OCI-M1 (cell line): Measurements from ENCODE around the gene PCSK4.
"Not testable (repeated sequence)": the region's sequence is repeated elsewhere in the genome, so short reads cannot be mapped to it uniquely, and the experiment has no call there.

Experiments used
- DNase-seq: peaks from one replicate; lab custom pipeline; 2025; lab: John Stamatoyannopoulos, UW

PCSK4 gene

DNA sequence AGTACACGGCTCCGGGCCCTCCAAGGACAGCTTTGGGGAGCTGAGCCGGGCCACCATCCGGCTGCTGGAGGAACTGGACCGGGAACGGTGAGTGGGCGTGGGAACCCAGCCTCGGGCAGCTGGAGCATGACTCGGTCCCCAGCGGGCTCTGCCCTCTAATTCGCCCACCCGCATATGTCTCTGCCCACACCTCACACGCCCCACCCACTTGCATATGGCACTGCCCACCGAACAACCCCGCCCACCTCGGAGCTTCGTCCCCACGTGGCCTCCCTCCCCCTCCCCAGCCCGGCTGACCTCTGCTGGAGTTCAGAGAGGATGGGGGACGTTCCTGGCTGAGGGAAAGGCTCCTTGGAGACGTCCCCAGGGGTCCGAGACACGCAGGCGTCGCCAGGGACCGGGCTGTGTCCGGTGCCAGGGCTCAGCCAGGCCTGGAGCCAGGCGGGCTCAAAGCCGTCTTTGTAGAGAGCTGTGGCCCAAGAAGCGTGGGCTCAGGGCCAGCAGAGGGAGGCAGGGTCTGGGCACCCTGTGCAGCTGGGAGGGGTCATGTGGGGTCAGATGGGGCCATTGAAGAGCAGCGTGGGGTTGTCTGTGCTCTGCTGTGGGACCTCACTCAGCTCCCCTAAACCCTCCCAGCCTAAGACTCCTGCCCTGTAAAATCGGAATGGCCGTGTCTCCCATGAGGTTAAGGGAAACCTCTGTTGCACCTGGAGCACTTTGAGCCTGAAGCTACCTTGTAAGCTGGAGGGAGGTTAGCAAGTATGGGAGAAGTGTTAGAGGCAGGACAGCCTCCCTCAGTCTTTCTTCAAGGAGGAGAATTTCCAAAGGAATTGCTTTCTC lies 36.4 kb downstream of the PCSK4 start:
- DNase-seq: peak; percentile 67

DNA sequence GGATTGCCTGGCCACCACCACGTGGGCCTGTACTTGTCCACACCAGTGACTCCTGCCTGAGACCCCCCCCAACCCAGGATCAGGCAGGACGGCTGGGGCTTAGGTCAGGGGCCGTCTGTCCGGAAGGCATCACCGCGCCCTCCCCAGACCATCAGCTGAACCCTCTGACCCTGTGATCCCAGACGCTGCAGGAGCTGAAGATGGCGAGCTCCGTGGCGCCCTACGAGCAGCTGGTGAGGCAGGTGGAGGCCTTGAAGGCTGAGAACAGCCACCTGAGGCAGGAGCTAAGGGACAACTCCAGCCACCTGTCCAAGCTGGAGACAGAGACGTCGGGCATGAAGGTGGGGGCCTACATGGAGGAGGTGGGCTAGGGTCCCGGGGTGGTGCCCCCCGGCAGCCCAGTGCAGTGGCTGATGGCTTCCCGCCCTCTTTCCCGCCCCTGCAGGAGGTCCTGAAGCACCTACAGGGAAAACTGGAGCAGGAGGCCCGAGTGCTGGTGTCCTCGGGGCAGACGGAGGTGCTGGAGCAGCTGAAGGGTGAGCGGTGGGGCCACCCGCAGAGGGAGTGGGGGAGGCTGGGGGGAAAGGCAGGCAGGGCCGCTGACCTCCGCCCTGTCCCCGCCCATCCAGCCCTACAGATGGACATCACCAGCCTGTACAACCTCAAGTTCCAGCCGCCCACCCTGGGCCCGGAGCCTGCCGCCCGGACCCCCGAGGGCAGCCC lies 37.2 kb downstream of the PCSK4 start:
- DNase-seq: no peak

DNA sequence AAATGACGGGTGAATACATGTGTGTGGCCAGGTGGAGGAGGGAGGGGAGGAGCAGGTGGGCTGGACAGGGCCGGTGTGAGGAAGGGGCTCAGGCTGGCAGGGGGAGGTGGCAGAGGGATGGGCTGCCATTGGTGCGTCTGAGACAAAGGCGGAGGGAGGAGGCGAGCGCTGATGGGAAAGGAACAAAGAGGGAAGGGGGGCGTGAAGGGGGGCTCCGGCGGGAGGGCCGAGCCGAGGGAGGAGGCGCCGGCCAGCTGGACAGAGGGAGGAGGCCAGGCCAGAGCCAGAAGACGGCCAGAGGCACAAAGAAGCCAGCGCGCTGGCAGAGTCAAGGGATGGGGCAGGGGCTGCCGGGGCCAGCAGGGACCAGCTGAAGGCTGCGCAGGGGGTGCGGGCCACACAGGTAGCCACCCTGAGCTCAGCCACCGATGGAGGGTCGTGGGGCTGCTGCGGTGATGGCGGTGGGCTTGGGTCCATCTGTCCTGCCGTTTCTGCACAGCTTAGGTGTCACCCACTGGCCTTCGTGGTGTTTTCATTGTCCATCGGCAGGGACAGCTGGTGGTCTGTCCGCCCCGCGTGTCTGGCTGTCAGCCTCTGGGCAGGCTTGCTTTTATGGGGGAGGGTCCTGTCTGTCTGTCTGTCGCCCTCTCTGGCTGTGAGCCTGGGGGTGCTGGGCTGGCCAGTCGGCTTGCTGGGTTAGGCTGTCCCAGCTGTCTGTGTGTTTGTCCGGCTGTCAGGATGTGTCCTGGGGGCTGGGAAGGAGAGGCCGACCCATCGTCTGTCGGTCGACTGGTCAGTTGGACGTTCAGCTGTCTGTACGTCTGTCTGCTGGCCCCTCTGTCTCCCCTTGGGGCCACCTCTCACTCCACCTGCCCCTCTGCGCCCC lies 38.0 kb downstream of the PCSK4 start:
- no peak for DNase-seq

DNA sequence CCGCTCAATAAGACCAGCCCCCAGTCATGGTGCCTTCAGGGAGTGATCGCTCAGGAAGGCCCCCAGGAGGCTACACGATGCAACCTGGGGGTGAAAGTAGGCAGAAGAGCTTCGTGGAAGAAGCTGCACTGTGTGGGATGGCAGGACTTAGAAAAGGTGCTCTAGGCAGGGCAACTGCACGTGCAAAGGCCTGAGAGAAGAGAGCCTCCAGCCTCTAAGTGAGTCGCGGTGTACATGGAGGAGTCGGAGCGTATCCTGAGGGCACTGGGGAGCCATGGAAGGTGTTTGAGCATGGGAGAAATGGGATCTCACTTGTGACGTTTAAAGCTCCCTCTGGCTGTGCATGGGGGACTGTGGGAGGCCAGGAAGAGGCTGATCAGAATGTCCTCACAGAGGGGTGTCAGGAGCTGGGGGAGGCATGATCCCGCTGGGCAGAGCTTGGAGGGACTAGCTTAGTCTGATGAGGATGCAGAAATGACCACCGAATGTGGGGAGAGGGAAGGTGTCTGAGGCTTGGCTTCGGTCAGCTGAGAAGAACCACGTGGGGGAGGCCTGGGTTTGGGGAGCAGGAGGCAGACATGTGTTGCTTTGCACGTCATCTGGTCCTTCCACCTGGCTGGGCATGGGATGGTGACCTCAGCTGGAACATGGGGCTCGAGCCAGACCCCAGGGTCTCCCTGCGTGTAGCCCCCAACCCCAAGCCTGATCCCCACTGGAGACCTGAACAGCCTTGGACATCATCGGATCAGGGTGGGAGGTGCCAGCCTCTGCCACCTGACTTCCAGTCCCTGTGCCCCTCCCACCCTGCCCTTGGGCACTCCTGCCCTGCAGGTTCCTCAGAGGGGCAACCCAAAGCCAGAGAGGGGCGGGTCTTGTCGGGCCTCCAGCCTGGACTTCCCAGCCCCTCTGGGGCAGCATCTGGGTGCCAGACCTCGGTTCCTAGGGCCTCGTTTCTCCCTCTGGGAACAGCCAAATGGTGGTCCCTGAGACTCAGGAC lies 39.1 kb downstream of the PCSK4 start:
- DNase-seq: no peak

DNA sequence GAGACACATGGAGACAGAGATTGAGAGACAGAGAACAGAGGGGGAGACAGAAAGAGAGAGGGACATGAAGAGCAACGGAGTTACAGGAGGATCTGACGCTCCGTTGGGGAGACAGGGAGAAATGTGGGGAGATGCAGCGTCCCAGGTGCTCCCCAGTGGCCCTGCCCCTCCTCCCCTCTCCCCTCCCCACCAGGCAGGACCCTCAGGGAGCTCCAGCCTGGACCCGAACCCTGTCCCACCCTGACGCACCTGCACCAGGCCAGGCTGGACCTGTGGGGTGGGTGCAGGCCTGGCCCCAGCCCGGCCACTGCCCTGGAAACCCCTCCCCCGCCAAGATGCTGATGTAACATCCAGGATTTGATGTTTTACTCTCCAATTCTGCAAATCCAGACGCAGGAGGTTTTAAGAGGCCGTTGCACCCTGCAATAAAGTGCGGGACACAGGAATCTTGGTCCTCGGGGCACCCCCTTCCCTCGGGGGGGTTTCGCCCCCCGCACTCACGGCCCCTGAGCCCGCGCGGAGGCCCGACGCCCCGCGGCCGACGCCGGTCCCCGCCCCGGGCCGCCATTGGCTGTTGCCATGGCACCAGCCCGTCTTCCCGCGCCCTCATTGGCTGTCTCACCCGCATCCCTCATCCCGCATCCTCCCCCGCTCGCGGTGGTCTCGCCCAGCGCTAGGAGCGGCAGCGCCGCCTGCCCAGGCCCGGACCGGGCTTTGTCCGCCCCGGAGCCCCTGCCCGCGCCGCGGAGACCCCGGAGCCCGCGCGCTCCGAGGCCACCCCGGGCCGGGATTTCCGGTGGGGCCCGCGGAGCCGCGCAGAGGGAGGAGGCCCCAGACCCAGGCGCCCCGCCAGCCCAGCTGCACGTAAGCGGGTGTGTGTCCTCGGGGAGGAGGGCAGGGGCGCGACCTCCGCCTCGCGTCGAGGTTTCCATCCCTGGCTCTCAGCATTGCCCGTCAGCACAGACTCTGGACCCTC lies 40.4 kb downstream of the PCSK4 start, which contains the start of gene APC2:
APC2 (plus strand) TSS at position 655 of the 976 bp plus-strand sequence. CDS start 2,881 bp downstream, outside the sequence.
- DNase-seq: no peak

DNA sequence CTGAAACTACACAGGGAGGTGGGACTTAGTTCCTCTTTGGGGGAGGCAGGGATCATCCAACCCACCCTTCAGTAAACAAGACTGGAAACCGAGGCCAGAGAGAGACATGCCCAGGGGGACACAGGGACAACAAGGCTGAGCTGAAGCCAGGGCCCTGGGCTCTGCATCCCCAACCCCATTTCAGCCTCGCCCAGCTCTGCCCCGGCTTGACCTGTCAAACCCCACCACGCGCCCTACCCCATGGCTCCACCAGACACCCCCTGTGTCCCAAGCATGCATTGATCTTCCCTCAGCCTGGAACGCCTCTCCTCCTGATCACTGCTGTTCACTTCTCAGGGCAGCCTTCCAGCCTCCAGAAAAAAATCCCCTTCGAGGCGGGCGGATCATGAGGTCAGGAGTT lies 42.2 kb downstream of the PCSK4 start:
- no peak for DNase-seq

DNA sequence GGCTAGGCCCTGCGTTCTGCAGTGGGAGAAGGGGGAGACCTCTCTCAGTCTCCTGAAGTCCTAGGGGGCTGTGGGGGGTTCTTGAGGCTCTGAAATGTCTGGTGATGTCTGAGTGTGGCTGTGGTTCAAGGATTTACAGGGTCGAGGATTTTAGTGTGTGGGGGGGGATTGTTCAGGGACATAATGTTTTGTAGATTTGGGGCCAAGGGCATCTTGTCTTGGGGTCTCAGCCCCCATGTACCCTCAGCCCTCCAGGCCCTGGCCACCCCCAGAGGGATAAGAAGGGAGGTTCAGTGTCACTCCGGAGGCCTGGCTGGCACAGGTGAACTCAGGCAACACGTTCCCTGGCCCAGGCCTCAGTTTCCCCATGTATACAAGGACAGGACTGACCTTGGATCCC lies 42.6 kb downstream of the PCSK4 start:
- no peak for DNase-seq

DNA sequence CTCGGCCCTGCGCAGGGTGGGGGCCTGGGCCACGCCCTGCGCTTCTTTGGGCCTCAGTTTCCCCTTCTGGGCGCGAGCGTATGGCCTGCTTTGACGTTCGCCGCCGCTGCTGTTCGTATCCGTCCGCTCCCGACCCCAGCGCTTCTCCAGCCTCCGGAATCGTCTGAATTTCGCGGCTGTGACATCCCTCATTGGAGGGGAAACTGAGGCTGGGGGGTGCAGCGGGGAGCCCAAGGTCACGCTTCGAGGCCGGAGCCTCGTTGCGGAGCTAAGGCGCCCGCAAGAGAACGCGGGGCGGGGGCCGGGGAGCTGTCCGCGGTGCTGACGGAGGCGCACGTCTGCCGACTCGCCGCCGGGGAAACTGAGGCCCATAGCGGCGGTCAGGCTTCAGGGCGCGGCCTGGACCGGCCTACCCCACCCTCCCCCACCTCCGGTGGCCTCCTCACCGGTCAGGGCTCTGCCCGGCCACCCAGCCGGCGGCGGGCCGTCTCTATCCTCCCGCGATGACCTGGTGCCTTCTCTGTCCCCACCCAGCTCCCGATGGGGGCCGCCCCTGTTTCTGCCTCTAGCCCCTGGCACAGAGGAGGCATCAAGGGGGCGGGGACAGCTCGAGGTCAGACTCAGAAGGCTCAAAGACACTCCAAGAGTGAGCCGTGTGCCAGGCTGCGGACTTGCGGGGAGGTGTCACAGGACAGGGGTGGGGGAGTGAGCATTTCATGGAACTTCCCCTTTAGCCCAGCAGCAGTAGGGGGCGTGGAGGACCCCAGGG lies 43.3 kb downstream of the PCSK4 start:
- DNase-seq: peak; percentile 27

DNA sequence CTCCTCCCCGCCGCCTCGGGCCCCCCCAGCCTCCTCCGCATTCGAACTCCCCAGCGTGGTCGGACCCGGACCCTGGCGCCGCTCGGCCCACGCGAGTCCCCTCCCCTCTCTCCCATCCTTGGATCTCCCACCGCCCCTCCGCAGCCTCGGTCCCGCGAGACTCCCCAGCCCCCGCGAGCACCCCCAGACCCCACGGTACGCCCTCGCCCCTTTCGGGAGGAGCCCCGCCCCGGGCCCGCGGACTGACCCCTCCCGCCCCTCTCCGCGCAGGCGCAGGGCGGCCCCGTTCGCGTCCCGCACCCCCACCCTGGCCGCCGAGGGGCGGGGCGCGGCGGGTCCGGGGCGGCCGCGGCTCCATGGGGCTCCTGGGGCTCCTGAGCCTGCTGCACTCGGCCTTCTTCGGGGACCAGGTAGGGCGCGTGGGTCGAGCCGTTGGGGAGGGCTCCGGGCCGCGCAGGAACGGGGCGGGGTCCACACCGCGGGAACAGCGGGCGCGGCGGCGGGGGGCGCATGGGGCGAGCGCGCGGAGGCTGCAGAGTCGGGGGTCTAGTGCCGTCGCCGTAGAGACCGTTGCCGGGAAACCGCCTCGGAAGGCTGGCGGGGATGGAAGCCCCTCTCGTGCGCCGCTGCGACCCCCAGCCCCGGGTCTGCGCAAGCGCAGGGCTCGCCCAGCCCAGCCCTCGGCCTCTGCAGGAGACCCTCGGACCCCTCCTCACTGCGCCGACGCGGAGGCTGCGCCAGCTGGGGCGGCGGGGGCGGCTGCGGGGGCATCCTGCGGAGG lies 44.0 kb downstream of the PCSK4 start:
- DNase-seq: no peak

DNA sequence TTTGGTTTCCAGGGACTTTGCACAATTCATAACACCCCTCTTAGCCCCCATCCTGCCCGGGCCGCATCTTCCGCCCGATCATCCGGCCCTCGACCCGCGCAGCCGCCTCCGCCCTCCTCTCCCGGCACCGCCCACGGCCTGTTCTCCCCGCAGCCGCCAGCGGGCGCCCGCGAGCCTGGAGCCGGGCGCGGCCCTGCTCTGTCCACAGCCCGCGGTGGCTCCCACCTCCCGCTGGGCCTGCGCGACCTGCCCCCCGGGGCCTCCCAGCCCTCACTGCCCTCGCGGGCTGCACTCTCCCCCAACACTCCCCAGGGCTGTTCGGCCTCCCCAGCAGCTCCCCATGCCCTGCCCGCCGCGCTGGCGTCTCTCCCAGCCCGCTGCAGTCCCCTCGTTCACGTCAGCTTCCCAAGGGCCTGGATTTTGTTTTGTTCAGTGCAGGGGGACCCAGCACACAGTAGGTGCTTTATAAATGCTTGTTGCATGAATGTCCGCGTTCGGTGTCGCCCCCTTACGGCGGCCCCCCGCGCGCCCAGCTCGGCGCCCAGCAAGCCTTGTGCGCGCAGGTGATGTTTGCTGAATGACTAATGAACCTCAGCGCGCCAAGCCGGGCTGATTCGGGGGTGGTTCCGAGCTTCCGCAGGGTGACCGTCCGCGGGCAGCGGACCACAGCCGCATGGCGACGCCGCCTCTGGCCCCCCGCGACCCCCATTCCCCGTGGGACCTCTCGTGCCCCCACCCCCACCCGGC lies 44.8 kb downstream of the PCSK4 start:
- DNase-seq: peak; percentile 69

DNA sequence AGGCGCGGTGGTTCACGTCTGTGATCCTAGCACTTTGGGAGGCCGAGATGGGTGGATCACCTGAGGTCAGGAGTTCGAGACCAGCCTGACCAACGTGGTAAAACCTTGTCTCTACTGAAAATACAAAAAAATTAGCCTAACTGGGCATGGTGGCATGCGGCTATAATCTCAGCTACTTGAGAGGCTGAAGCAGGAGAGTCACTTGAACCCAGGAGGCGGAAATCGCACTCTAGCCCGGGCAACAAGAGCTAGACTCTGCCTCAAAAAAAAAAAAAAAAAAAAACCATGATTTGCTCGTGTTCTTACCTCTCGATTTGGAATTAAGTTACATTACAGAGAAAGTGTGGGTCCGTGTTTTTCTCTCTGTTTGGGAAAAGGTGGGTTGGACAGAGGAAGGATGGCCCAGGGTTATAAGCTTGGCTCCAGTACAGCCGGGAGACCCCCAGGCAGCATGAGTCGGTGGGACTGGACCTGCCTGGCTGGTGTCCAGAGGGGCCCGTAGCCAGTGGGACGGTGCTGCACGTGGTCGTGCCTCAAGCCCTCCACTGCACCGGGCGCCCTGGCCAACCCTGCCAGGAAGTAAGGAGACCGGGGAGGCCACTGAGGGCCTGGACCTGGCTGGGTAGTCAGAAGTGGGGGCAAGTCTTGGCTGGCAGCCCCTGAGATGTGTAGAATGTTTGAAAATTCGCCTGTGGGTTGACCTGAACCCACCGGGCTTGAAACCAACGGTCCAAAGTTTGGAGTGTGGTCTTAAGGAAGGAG lies 48.3 kb downstream of the PCSK4 start:
- DNase-seq: no peak

DNA sequence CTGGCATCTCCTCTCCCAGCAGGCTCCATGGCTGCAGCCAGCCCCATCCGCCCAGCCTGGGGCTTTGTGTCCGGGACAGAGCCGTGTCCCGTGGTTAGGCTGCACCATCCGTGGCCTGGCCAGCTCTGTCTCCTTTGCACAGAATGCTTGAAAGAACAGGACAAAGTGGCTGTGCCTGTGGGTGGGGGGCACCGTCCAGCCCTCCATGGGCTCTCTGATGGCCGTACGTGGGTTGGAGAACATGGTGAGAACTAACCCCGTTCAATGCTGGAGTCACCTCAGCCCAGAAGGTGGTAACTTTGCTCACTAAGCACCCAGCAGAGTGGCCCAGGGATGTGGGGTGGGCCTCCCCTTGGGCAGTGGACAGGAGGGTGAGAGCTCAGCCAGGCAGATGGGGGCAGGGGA lies 49.1 kb downstream of the PCSK4 start:
- no peak for DNase-seq

DNA sequence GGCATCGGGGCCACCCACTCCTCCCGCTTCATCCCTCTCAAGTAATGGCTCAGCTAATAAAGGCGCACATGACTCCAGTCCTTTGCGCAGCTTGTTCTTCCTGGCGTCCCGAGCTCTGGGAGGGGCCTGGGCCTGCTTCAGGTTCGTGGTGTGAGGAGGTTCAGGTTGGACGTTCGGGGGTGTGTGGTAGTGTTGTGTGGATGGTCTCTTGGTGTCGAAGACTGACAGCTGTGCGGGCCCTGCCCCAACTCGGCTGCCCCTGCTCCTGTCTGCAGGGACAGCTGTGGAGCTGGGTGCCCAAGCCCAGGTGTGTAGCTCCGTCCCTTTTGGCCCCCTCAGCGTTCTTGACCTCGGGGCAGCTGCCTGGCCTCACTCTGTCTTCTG lies 49.7 kb downstream of the PCSK4 start:
- no peak for DNase-seq

DNA sequence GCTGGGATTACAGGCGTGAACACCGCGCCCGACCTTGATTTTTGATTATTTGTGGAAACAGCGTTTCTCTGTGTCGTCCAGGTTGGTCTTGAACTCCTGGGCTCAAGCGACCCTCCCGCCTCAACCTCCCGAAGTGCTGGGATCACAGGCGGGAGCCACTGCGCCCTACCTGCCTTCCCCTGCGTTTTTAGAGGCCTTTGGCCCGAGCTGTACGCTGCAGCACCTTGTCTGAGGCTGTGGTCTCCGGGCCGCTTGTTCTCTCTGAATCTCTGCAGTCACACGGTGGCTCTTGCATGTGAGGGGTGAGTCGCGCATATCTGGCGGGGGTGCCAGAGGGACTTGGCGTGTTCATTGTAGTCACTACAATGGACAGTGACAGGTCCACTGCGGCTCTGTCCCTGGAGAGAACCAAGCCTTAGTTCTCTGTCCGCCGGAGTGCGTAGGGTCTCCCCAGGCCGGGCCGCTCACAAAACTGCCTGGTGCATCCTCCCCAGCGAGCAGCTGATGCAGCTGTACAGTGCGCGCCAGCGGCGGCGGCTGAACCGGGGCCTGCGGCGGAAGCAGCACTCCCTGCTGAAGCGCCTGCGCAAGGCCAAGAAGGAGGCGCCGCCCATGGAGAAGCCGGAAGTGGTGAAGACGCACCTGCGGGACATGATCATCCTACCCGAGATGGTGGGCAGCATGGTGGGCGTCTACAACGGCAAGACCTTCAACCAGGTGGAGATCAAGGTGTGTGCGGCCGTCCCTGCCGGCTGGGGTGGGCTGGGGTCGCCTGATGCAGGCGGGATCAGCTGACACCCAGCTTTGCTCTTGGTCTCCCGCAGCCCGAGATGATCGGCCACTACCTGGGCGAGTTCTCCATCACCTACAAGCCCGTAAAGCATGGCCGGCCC lies 50.4 kb downstream of the PCSK4 start:
- not testable (repeated sequence) for DNase-seq

DNA sequence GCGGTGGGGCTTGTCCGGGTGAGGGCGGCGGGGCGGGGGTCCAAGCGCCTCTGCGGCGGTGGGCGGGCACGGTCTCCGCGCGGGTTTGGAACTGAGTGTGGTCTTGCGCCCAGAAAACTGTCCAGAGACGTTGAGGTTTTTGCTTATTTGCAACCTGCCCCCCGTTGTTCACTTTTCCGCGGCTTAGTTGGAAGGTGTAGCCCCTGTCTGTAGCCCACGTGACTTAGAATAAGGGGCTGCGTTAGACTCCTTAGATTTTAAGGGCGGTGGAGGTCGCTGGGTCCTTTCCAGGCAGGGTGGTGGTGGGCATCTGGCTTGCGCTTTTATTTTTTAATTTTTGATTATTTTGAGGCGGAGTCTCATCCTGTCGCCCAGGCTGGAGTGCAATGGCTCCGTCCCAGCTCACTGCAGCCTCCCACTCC lies 51.2 kb downstream of the PCSK4 start:
- DNase-seq: no peak
